Suprapubic skin (tissue), 4 donors: Measurements from ENCODE around the gene SPDYE4.

ENCODE experiments used
- EP300 ChIP-seq: sonication (generic); formaldehyde crosslinking; IDR thresholded peaks from one replicate; pipeline ENCODE4 v1.6.1; 2017; ENCODE audit warnings: antibody characterized with exemption
- POLR2A ChIP-seq, 2 donors: fragments of 450-650 bp; IDR thresholded peaks; one replicate each; pipeline ENCODE4 v1.6.1; 2017; ENCODE audit warnings: antibody characterized with exemption in 2 of 2, mild to moderate bottlenecking in 2 of 2, moderate library complexity in 2 of 2
- POLR2AphosphoS5 ChIP-seq, 3 donors: sonication (generic); formaldehyde crosslinking; IDR thresholded peaks; one replicate each; pipeline ENCODE4 v1.6.1; 2017; ENCODE audit warnings: antibody characterized with exemption in 3 of 3
- TF ChIP-seq, protein P1 (sequence below), 2 donors: fragments of 200-600 bp in 1 of 2; fragments of 450-650 bp in 1 of 2; sonication (generic) in 1 of 2; IDR thresholded peaks; one replicate each; pipeline ENCODE4 v1.5.1; 2016 to 2019; ENCODE audit warnings: antibody characterized with exemption in 2 of 2, mild to moderate bottlenecking in 1 of 2, moderate library complexity in 1 of 2

DNA sequence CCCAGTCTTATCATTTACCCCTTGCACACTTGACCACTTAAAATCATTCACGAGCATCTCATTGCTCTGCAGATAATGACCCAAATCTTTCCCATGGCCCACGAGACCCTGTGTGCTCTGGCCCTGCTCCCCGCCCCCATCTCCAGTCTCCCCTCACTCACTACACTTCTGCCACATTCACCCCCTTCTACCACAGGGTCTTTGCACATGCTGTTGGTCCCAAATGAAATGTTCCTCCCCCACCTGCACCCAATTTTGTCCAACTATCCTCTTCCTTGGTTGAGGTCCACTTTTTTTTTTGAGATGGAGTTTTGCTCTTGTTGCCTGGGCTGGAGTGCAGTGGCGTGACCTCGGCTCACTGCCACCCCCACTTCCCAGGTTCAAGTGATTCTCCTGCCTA is 52.9 kb downstream of the SPDYE4 start:
- TF ChIP-seq, protein P1, sequence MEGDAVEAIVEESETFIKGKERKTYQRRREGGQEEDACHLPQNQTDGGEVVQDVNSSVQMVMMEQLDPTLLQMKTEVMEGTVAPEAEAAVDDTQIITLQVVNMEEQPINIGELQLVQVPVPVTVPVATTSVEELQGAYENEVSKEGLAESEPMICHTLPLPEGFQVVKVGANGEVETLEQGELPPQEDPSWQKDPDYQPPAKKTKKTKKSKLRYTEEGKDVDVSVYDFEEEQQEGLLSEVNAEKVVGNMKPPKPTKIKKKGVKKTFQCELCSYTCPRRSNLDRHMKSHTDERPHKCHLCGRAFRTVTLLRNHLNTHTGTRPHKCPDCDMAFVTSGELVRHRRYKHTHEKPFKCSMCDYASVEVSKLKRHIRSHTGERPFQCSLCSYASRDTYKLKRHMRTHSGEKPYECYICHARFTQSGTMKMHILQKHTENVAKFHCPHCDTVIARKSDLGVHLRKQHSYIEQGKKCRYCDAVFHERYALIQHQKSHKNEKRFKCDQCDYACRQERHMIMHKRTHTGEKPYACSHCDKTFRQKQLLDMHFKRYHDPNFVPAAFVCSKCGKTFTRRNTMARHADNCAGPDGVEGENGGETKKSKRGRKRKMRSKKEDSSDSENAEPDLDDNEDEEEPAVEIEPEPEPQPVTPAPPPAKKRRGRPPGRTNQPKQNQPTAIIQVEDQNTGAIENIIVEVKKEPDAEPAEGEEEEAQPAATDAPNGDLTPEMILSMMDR (IDR thresholded peaks at IDR 0.05), result no peak
- no peak for TF ChIP-seq EP300
- TF ChIP-seq POLR2AphosphoS5 (IDR thresholded peaks at IDR 0.05), result no peak
- no peak for TF ChIP-seq POLR2A (IDR thresholded peaks at IDR 0.05)
